BE2C (cell line): ENCODE results near the gene GNB1L.
"Not testable (repeated sequence)": the region's sequence is repeated elsewhere in the genome, so short reads cannot be mapped to it uniquely, and the experiment has no call there.

ENCODE experiments used
- DNase-seq: peaks from one replicate; pipeline ENCODE4 v3.0.0-alpha.2; 2020
- H3K27me3 ChIP-seq: fragments of 250-450 bp; sonication (Bioruptor Pico); 2 replicates; pipeline ENCODE4 v1.5.1; 2020; ENCODE audit warnings: mild to moderate bottlenecking
- H3K36me3 ChIP-seq: fragments of 250-450 bp; sonication (Bioruptor Pico); 2 replicates; pipeline ENCODE4 v1.5.1; 2020; ENCODE audit warnings: mild to moderate bottlenecking
- H3K4me1 ChIP-seq: fragments of 250-450 bp; sonication (Bioruptor Pico); 2 replicates; pipeline ENCODE4 v1.5.1; 2020
- H3K4me3 ChIP-seq: 2 replicates; pipeline ENCODE4 v1.5.1; 2011; ENCODE audit warnings: low read depth, low read length
- H3K9me3 ChIP-seq: fragments of 250-450 bp; sonication (Bioruptor Pico); 2 replicates; pipeline ENCODE4 v1.5.1; 2020
- CTCF ChIP-seq: IDR thresholded peaks from 2 replicates; pipeline ENCODE4 v1.5.1; 2012; ENCODE audit warnings: mild to moderate bottlenecking, low read depth, low read length

GNB1L gene

DNA sequence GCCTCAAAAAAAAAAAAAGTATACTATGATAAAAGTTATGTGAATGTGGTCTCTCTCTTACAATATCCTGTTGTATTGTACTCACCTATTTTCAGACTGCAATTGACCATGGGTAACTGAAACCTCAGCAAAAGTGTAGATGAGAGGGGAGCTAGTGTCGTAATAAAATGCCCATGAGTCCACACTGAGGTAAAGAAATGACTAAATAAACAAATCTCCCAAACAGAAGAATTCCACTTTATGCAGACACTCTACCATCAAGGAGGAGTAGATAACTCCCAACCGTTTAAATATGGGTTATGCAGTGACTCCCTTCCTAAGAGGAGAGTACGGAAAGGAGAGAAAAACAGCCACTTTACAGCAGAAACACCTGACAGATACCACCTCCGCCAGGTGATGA, 14.6 kb downstream of the GNB1L start:
- no peak for TF ChIP-seq CTCF
- no peak for DNase-seq
- Histone ChIP-seq H3K4me3 (no peak overlapping the region), H3K4me1 (peaks cover 30% of the 10 kb centered on the region), H3K9me3 (no peaks in the 10 kb centered on the region), H3K27me3 (no peaks in the 10 kb centered on the region), H3K36me3 (no peaks in the 10 kb centered on the region)

DNA sequence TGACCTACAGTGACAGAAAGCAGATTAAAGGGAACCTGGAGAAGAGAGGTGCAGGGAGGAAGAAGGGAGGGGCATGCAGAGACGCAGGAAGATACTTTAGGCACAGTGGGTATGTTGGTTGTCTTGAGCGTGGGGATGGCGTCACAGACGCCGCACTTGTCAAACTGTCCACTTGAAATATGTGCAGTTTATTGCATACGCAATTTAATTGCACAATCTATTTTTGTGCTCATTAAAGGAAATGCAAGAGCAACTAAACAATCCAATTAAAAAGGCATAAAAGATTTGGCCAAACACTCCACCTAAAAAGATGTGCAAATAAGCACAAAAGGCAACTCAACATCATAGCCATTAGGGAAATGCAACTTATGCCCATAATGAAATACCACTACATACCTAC, 16.8 kb downstream of the GNB1L start:
- TF ChIP-seq CTCF = no peak

GRCh38 chr22:19836512-19836911, 18.2 kb downstream of the GNB1L start:
- no peak for DNase-seq
- Histone ChIP-seq H3K4me1 (no peaks in the 10 kb centered on the region), H3K9me3 (no peaks in the 10 kb centered on the region), H3K27me3 (no peaks in the 10 kb centered on the region), H3K36me3 (no peaks in the 10 kb centered on the region), H3K4me3 (no peak overlapping the region)
- no peak for TF ChIP-seq CTCF

More for the DNA sequence above, 16.8 kb downstream of the GNB1L start:
- Histone ChIP-seq H3K4me3 (no peak overlapping the region), H3K4me1 (peaks cover 9% of the 10 kb centered on the region), H3K36me3 (no peaks in the 10 kb centered on the region), H3K9me3 (no peaks in the 10 kb centered on the region), H3K27me3 (no peaks in the 10 kb centered on the region)
- DNase-seq = no peak

- Histone ChIP-seq H3K4me3 (no peak overlapping the region), H3K9me3 (no peaks in the 10 kb centered on the region), H3K27me3 (no peaks in the 10 kb centered on the region), H3K36me3 (no peaks in the 10 kb centered on the region), H3K4me1 (no peaks in the 10 kb centered on the region)
- TF ChIP-seq CTCF = no peak
- DNase-seq = no peak
These were observed 20.1 kb downstream of the GNB1L start for GRCh38 chr22:19834599-19834998.

DNA sequence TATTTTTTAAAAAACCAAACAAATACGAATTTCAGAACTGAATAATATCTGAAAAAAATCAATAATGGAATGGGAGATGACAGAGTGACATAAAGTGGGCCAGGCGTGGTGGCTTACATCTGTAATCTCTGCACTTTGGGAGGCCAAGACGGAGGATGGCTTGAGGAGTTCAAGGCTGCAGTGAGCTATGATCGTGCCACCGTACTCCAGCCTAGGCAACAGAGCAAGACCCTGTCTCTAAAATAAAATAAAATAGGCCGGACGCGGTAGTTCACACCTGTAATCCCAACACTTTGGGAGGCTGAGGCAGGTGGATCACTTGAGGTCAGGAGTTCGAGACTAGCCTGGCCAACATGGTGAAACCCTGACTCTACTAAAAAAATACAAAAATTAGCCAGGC, 21.3 kb downstream of the GNB1L start:
- H3K9me3 ChIP-seq, H3K36me3 ChIP-seq, DNase-seq, H3K27me3 ChIP-seq, H3K4me1 ChIP-seq, H3K4me3 ChIP-seq: not testable (repeated sequence)

DNA sequence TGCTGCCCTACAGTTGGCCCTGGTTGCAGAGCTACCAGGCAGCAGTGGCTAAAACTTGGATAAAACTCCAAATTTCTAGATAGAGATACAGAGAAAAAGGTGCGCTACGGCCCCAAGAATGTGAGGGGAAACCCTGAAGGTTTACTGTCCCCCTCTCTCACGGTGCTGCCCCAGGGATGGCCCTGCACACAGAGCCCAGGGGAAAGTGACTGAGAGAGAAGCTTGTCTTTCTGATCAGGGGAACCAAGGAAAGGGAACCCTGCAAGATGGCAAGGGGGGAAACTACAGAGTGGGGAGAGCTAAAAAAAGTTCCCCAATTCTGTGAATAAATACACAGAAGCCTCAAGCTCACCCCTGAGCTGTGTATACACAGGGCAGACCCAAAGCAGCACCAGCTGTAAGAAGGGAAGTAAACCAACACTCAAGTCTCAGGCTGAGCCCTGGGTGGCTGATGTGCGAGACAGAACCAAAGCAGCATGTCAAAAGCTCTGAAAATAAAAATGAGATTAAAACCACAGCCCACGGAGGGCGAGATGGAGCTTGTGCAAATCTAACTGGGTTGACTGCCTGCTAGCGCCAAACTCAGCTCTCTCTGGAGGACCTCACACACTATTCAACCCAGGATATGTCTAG, 22.1 kb downstream of the GNB1L start:
- Histone ChIP-seq H3K4me1 (no peaks in the 10 kb centered on the region), H3K4me3 (no peak overlapping the region), H3K27me3 (no peaks in the 10 kb centered on the region), H3K36me3 (no peaks in the 10 kb centered on the region), H3K9me3 (no peaks in the 10 kb centered on the region)
- no peak for DNase-seq
- TF ChIP-seq CTCF = no peak

DNA sequence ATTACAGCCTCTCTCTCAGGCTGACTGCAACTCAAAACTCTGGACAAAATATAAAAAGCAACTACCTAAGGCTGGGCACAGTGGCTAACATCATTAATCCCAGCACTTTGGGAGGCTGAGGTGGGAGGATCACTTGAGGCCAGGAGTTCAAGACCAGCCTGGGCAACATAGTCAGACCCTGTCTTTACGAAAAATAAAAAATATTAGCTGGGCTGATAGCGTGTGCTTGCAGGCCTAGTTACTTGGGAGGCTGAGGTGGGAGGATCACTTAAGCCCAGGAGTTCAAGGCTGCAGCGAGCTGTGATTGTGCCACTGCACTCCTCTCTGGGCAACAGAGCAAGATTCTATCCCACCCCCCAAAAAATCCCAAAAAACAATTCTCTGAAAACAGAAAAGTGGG, 22.7 kb downstream of the GNB1L start:
- DNase-seq, H3K4me3 ChIP-seq, H3K36me3 ChIP-seq, H3K27me3 ChIP-seq, H3K4me1 ChIP-seq, H3K9me3 ChIP-seq: not testable (repeated sequence)
